Measurements from ENCODE around the gene SHANK3. TPM values are rescaled to one million over a fixed set of nuclear protein-coding genes. Genes with fewer than 3 reads are reported as not detected.

The SHANK3 gene
- total and polyA plus RNA-seq, 2 experiments from 2014 or later = 3.3 to 14.4 TPM

- no peaks in the 10 kb centered on the region for H3K36me3 ChIP-seq
- no peak for DNase-seq (ENCODE audit: low read depth in 1 of 2, low spot score in 1 of 2)
- H3K4me3 ChIP-seq = no peak overlapping the region
- H3K4me1 ChIP-seq (ENCODE audit: low read depth) = no peaks in the 10 kb centered on the region
- peaks cover 15% of the 10 kb centered on the region for H3K27me3 ChIP-seq
- no peak for TF ChIP-seq CTCF (IDR thresholded peaks at IDR 0.05; ENCODE audit: low read depth, low read length)
- H3K27ac ChIP-seq = no peak overlapping the region
- H3K9me3 ChIP-seq (ENCODE audit: low read depth) = no peaks in the 10 kb centered on the region
Measured at GRCh38 chr22:50675553-50676179, 3.0 kb downstream of the SHANK3 start.

GRCh38 chr22:50676180-50676636, 3.6 kb downstream of the SHANK3 start:
- no peak for DNase-seq (ENCODE audit: low read depth in 1 of 2, low spot score in 1 of 2)
- no peak overlapping the region for H3K4me3 ChIP-seq
- H3K4me1 ChIP-seq (ENCODE audit: low read depth) = no peaks in the 10 kb centered on the region
- H3K36me3 ChIP-seq = no peaks in the 10 kb centered on the region
- H3K27ac ChIP-seq = no peak overlapping the region
- peaks cover 15% of the 10 kb centered on the region for H3K27me3 ChIP-seq
- H3K9me3 ChIP-seq (ENCODE audit: low read depth) = no peaks in the 10 kb centered on the region
- TF ChIP-seq CTCF (IDR thresholded peaks at IDR 0.05; ENCODE audit: low read depth, low read length) = no peak

GRCh38 chr22:50676661-50677492, 4.3 kb downstream of the SHANK3 start:
- Histone ChIP-seq H3K4me1 (ENCODE audit: low read depth) (no peaks in the 10 kb centered on the region), H3K36me3 (no peaks in the 10 kb centered on the region), H3K27ac (no peak overlapping the region), H3K27me3 (peaks cover 15% of the 10 kb centered on the region), H3K9me3 (ENCODE audit: low read depth) (no peaks in the 10 kb centered on the region), H3K4me3 (no peak overlapping the region)
- DNase-seq (ENCODE audit: low read depth in 1 of 2, low spot score in 1 of 2) = no peak
- no peak for TF ChIP-seq CTCF (IDR thresholded peaks at IDR 0.05; ENCODE audit: low read depth, low read length)

- no peak overlapping the region for H3K4me3 ChIP-seq
- H3K27me3 ChIP-seq = peaks cover 15% of the 10 kb centered on the region
- no peaks in the 10 kb centered on the region for H3K4me1 ChIP-seq (ENCODE audit: low read depth)
- H3K27ac ChIP-seq = no peak overlapping the region
- DNase-seq (ENCODE audit: low read depth in 1 of 2, low spot score in 1 of 2) = no peak
- no peaks in the 10 kb centered on the region for H3K36me3 ChIP-seq
- no peak for TF ChIP-seq CTCF (IDR thresholded peaks at IDR 0.05; ENCODE audit: low read depth, low read length)
- H3K9me3 ChIP-seq (ENCODE audit: low read depth) = no peaks in the 10 kb centered on the region
Measured at GRCh38 chr22:50677493-50678217, 5.0 kb downstream of the SHANK3 start.

- no peak for DNase-seq (ENCODE audit: low read depth in 1 of 2, low spot score in 1 of 2)
- no peak overlapping the region for H3K27ac ChIP-seq
Measured at GRCh38 chr22:50678218-50678650, 5.6 kb downstream of the SHANK3 start.

More at GRCh38 chr22:50678218-50678650, 5.6 kb downstream of the SHANK3 start:
- Histone ChIP-seq H3K27me3 (peaks cover 15% of the 10 kb centered on the region), H3K36me3 (no peaks in the 10 kb centered on the region), H3K9me3 (ENCODE audit: low read depth) (no peaks in the 10 kb centered on the region), H3K4me1 (ENCODE audit: low read depth) (no peaks in the 10 kb centered on the region), H3K4me3 (no peak overlapping the region)
- no peak for TF ChIP-seq CTCF (IDR thresholded peaks at IDR 0.05; ENCODE audit: low read depth, low read length)

Data from cardiac muscle cell (in vitro differentiated cells and primary cell).